Gastroesophageal sphincter (tissue), 4 donors: ENCODE measurements around the gene PKIG. TPM values are rescaled to one million over a fixed set of nuclear protein-coding genes. Genes with fewer than 3 reads are reported as not detected.

Source experiments
- ATAC-seq: fragments of 150-250 bp; one replicate; pipeline ENCODE4 v1.9.1; 2016; ENCODE audit warnings: mild to moderate bottlenecking, moderate library complexity
- H3K27ac ChIP-seq, 4 donors: fragments of 200-600 bp; sonication (generic) in 3 of 4; 1 replicate in 3 of 4; 2 replicates in 1 of 4; pipeline ENCODE4 v1.5.1; 2016 to 2019
- H3K27me3 ChIP-seq: fragments of 200-600 bp; sonication (generic); one replicate; pipeline ENCODE4 v1.5.1; 2019
- H3K36me3 ChIP-seq, 2 donors: fragments of 200-600 bp; sonication (generic); one replicate each; pipeline ENCODE4 v1.5.1; 2019; ENCODE audit warnings: control low read depth in 1 of 2
- H3K4me1 ChIP-seq, 3 donors: fragments of 200-600 bp; sonication (generic); 1 replicate in 2 of 3; 2 replicates in 1 of 3; pipeline ENCODE4 v1.5.1; 2016 to 2019; ENCODE audit warnings: control low read depth in 2 of 3
- H3K4me3 ChIP-seq, 2 donors: fragments of 200-600 bp; sonication (generic); one replicate each; pipeline ENCODE4 v1.5.1; 2019; ENCODE audit warnings: mild to moderate bottlenecking in 1 of 2, moderate library complexity in 1 of 2
- H3K9me3 ChIP-seq, 3 donors: fragments of 200-600 bp; sonication (generic); one replicate each; pipeline ENCODE4 v1.5.1; 2017 to 2019; ENCODE audit warnings: control low read depth in 2 of 3
- CTCF ChIP-seq, 4 experiments: fragments of 200-600 bp in 2 of 4; fragments of 450-650 bp in 2 of 4; sonication (generic) in 1 of 4; IDR thresholded peaks; one replicate each; pipeline ENCODE4 v1.5.1; 2017 to 2019; ENCODE audit warnings: antibody characterized with exemption in 4 of 4, mild to moderate bottlenecking in 2 of 4, moderate library complexity in 2 of 4
- EP300 ChIP-seq: sonication (generic); formaldehyde crosslinking; IDR thresholded peaks from one replicate; pipeline ENCODE4 v1.6.1; 2017; ENCODE audit warnings: antibody characterized with exemption, mild to moderate bottlenecking
- POLR2A ChIP-seq, 2 donors: fragments of 450-650 bp; IDR thresholded peaks; one replicate each; pipeline ENCODE4 v1.6.1; 2017; ENCODE audit warnings: antibody characterized with exemption in 2 of 2, mild to moderate bottlenecking in 2 of 2, moderate library complexity in 1 of 2
- POLR2AphosphoS5 ChIP-seq: sonication (generic); formaldehyde crosslinking; IDR thresholded peaks from one replicate; pipeline ENCODE4 v1.6.1; 2017; ENCODE audit warnings: antibody characterized with exemption
- WGBS, 2 donors: methylation state at CpG; one replicate each; pipeline ENCODE4 v1.1.5; 2018; ENCODE audit warnings: low coverage in 1 of 2; 5-methylcytosine and 5-hydroxymethylcytosine counted together
- total RNA-seq, 4 donors: library from RNA; depleted of rRNA; stranded (reverse); fragments of >200 nt; gene quantifications; one replicate each; pipeline ENCODE4 v1.1.0, GENCODE V29; 2016

The PKIG gene
- total RNA-seq, 4 donors from 2014 or later, result 241 to 418 (median 291) TPM

DNA sequence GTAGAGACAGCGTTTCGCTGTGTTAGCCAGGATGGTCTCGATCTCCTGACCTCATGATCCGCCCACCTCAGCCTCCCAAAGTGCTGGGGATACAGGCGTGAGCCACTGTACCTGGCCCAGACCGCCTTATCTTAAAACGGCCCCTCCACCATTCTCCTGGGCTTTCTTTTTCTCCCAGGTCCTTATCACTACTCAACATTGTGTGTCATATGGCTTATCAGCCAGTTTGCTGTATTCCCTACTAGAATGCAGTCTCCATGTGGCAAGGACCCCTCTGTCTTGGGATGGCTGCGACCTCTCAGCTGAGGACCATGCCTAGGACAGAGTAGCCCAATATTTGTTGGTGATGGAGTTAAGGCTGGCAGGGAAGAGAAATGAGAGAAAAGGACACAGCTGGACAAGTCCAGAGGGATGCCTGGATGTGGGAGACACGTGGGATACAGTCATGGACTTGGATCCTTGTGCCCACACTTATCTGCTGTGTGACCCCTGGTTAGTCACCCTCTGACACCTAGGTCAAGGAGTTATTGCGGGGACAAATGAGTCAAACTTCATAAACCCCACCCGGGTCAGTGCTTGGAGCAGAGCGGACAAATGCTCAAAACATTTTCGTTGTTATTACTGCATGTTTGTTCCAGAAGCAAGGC, 45.1 kb downstream of the PKIG start:
- Histone ChIP-seq H3K27ac (no peak overlapping the region), H3K4me3 (no peak overlapping the region), H3K36me3 (peaks cover 0 to 33% of the 10 kb centered on the region in 2 donors), H3K9me3 (no peaks in the 10 kb centered on the region), H3K4me1 (peaks cover 0 to 8% (median 7%) of the 10 kb centered on the region in 3 donors), H3K27me3 (no peaks in the 10 kb centered on the region)
- no peak for TF ChIP-seq POLR2A (IDR thresholded peaks at IDR 0.05)
- no peak for TF ChIP-seq POLR2AphosphoS5
- TF ChIP-seq CTCF (IDR thresholded peaks at IDR 0.05), result no peak
- no peak for TF ChIP-seq EP300
- 90 to 93% methylated on average over 8 to 11 of the region's 13 CpGs for WGBS, 2 donors
- peak; percentile 23 for ATAC-seq

DNA sequence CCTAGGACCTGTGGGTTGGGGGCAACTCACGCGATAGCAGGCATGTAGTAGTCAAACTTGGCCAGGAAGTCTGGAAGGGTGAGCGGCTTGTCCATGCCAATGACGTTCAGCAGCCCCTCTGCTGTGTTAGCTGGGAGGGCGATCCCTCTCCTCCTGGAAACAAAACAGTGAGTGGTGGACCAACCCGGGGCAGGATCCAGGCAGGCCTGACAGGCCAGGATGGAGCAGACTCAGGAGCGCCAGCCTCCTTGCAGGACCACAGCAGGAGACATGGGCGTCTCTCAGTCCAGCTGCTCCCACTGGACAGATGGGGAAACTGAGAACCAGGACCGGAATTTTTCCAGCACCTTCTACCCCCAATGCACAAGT, 46.6 kb downstream of the PKIG start:
- WGBS, 2 donors, result no CpG with 5 or more reads among the region's 9 CpGs

GRCh38 chr20:44629542-44629941, 47.2 kb downstream of the PKIG start:
- no peaks in the 10 kb centered on the region for H3K27me3 ChIP-seq
- H3K36me3 ChIP-seq, result peaks cover 0 to 15% of the 10 kb centered on the region in 2 donors
- no peak overlapping the region for H3K27ac ChIP-seq
- peaks cover 0 to 28% (median 20%) of the 10 kb centered on the region in 3 donors for H3K4me1 ChIP-seq
- H3K9me3 ChIP-seq, result no peaks in the 10 kb centered on the region
- TF ChIP-seq POLR2AphosphoS5 (no peak), POLR2A (IDR thresholded peaks at IDR 0.05) (no peak), EP300 (no peak), CTCF (IDR thresholded peaks at IDR 0.05) (no peak)
- no peak for ATAC-seq
- WGBS, 2 donors, result no CpG with 5 or more reads among the region's 10 CpGs
- no peak overlapping the region for H3K4me3 ChIP-seq

More for the DNA sequence above, 46.6 kb downstream of the PKIG start:
- no peak overlapping the region for H3K27ac ChIP-seq
- no peak for ATAC-seq
- H3K4me3 ChIP-seq, result no peak overlapping the region
- no peaks in the 10 kb centered on the region for H3K9me3 ChIP-seq
- peaks cover 0 to 20% of the 10 kb centered on the region in 2 donors for H3K36me3 ChIP-seq
- TF ChIP-seq EP300, result no peak
- TF ChIP-seq POLR2AphosphoS5, result no peak
- H3K4me1 ChIP-seq, result peaks cover 0 to 22% (median 17%) of the 10 kb centered on the region in 3 donors
- H3K27me3 ChIP-seq, result no peaks in the 10 kb centered on the region

DNA sequence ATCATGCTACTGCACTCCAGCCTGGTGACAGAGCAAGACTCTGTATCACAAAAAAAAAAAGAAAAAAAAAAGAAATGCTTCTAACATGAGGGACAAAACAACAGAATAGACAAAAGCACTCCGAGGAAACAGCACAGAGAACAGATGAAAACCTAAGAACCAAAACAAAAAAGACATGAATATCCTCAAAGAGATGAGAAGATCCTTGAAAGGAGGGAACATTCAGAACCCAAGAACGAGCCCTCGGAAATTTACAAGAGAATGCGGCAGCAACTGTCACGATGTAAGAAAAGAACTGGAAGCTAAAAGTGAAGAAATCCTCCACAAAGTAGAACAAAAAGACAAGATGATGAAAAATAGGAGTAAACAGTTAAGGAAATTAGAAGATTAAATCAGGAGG, 47.9 kb downstream of the PKIG start:
- WGBS, 2 donors, result 89% methylated on average over 5 of the region's 5 CpGs; no CpG with 5 or more reads in 1 of the 2 donors
- H3K36me3 ChIP-seq, result peaks cover 0 to 20% of the 10 kb centered on the region in 2 donors
- no peak for ATAC-seq
- no peak overlapping the region for H3K4me3 ChIP-seq
- H3K4me1 ChIP-seq, result peaks cover 0 to 35% (median 20%) of the 10 kb centered on the region in 3 donors
- no peaks in the 10 kb centered on the region for H3K9me3 ChIP-seq
- no peak overlapping the region for H3K27ac ChIP-seq
- no peak for TF ChIP-seq POLR2A (IDR thresholded peaks at IDR 0.05)
- no peak for TF ChIP-seq EP300
- no peak for TF ChIP-seq CTCF (IDR thresholded peaks at IDR 0.05)
- TF ChIP-seq POLR2AphosphoS5, result no peak
- no peaks in the 10 kb centered on the region for H3K27me3 ChIP-seq

- peaks cover 0 to 44% (median 20%) of the 10 kb centered on the region in 3 donors for H3K4me1 ChIP-seq
- TF ChIP-seq CTCF (IDR thresholded peaks at IDR 0.05), result no peak
- no peak for TF ChIP-seq POLR2AphosphoS5
- TF ChIP-seq POLR2A (IDR thresholded peaks at IDR 0.05), result no peak
- no peak for TF ChIP-seq EP300
- 44 to 51% methylated on average over 5 to 6 of the region's 8 CpGs for WGBS, 2 donors
Observed at GRCh38 chr20:44632103-44632752, 49.8 kb downstream of the PKIG start.

More at GRCh38 chr20:44632103-44632752, 49.8 kb downstream of the PKIG start:
- peak overlapping the region in 3 of 4 donors; percentile 23 to 73 (median 32) for H3K27ac ChIP-seq
- H3K4me3 ChIP-seq, result no peak overlapping the region
- no peaks in the 10 kb centered on the region for H3K27me3 ChIP-seq
- peaks cover 0 to 16% of the 10 kb centered on the region in 2 donors for H3K36me3 ChIP-seq
- H3K9me3 ChIP-seq, result no peaks in the 10 kb centered on the region
- no peak for ATAC-seq
